Hepatocyte (in vitro differentiated cells): ENCODE data around the gene DDX20. TPM values are rescaled to one million over a fixed set of nuclear protein-coding genes. Genes with fewer than 3 reads are reported as not detected.

ENCODE experiments used
- DNase-seq: peaks from one replicate; pipeline ENCODE4 v3.0.0-alpha.2; 2016; ENCODE audit warnings: low spot score
- H2AFZ ChIP-seq: fragments of 200-600 bp; sonication (generic); 2 replicates; pipeline ENCODE4 v1.6.0; 2016; ENCODE audit warnings: antibody characterized with exemption, mild to moderate bottlenecking
- H3K27ac ChIP-seq: fragments of 200-600 bp; sonication (generic); 2 replicates; pipeline ENCODE4 v1.5.1; 2016; ENCODE audit warnings: mild to moderate bottlenecking
- H3K27me3 ChIP-seq: fragments of 200-600 bp; sonication (generic); 2 replicates; pipeline ENCODE4 v1.6.1; 2016
- H3K36me3 ChIP-seq: fragments of 200-600 bp; sonication (generic); replicated peaks from 2 replicates; pipeline ENCODE4 v1.5.1; 2016; ENCODE audit warnings: low read depth; ENCODE audit not compliant: insufficient read depth
- H3K4me1 ChIP-seq: fragments of 200-600 bp; sonication (generic); 2 replicates; pipeline ENCODE4 v1.5.1; 2016; ENCODE audit warnings: mild to moderate bottlenecking, moderate library complexity; ENCODE audit not compliant: insufficient read depth
- H3K4me2 ChIP-seq: fragments of 200-600 bp; sonication (generic); 2 replicates; pipeline ENCODE4 v1.6.0; 2016
- H3K4me3 ChIP-seq: fragments of 200-600 bp; sonication (generic); 2 replicates; pipeline ENCODE4 v1.5.1; 2016; ENCODE audit warnings: mild to moderate bottlenecking
- H3K79me2 ChIP-seq: fragments of 200-600 bp; sonication (generic); 2 replicates; pipeline ENCODE4 v1.6.0; 2017; ENCODE audit warnings: mild to moderate bottlenecking
- H3K9me2 ChIP-seq: fragments of 200-600 bp; sonication (generic); replicated peaks from 2 replicates; pipeline ENCODE4 v1.6.0; 2017; ENCODE audit warnings: mild to moderate bottlenecking; ENCODE audit not compliant: insufficient read depth
- H3K9me3 ChIP-seq: fragments of 200-600 bp; sonication (generic); 2 replicates; pipeline ENCODE4 v1.5.1; 2016; ENCODE audit warnings: low read depth, mild to moderate bottlenecking
- H4K20me1 ChIP-seq: fragments of 200-600 bp; sonication (generic); 2 replicates; pipeline ENCODE4 v1.6.0; 2016; ENCODE audit warnings: mild to moderate bottlenecking; ENCODE audit not compliant: insufficient read depth, poor library complexity, severe bottlenecking
- EZH2 ChIP-seq: fragments of 200-600 bp; sonication (generic); IDR thresholded peaks from 2 replicates; pipeline ENCODE4 v1.6.1; 2016; ENCODE audit warnings: antibody characterized with exemption, mild to moderate bottlenecking, borderline replicate concordance
- EZH2phosphoT487 ChIP-seq: fragments of 200-600 bp; sonication (generic); IDR thresholded peaks from one replicate; pipeline ENCODE4 v1.6.1; 2018; ENCODE audit warnings: antibody characterized with exemption, mild to moderate bottlenecking, low read depth, moderate library complexity; ENCODE audit not compliant: unreplicated experiment, severe bottlenecking
- WGBS: methylation state at CpG from one replicate; pipeline ENCODE4 v1.1.6; 2016; ENCODE audit warnings: low lambda C conversion rate; ENCODE audit errors: missing lambda C conversion rate; 5-methylcytosine and 5-hydroxymethylcytosine counted together
- polyA plus RNA-seq: library from polyadenylated mRNA; unstranded; fragments of >200 nt; fragmentation: Nextera tagmentation; extraction: Ambion mirVana; gene quantifications from 2 replicates; pipeline ENCODE4 v1.2.1, GENCODE V29; 2016
- total RNA-seq: library from RNA; depleted of rRNA; stranded (reverse); fragments of >200 nt; gene quantifications from 2 replicates; pipeline ENCODE4 v1.2.3, GENCODE V29; 2014
- TF ChIP-seq, protein P1 (sequence below): fragments of 200-600 bp; sonication (generic); IDR thresholded peaks from 2 replicates; pipeline ENCODE4 v1.5.1; 2016; ENCODE audit warnings: antibody characterized with exemption, mild to moderate bottlenecking; ENCODE audit not compliant: poor library complexity

The DDX20 gene
- total and polyA plus RNA-seq, 2 experiments from 2014 or later = 6.7 to 19.4 TPM

DNA sequence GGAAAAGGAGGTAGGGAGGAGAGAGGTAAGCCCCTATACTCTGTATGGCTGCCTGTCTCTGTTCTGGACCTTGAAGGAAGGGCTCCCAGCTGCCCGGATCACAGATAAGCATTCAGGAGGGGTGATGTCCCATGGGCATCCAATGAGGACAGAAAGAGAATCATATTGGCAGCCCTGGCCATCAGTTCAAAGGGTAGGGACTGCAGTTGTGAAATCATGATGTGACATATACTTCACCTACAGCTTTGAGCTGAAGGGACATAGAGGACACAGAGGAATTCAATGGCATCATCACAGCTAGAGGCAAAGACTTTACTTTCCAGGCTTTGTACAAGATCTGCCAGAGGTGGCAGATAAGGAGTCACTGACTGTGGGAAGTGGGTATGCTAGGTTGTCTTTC lies 21.6 kb downstream of the DDX20 start:
- no peak overlapping the region for H3K4me2 ChIP-seq
- no peaks in the 10 kb centered on the region for H3K9me2 ChIP-seq
- no peak overlapping the region for H2AFZ ChIP-seq
- no peak overlapping the region for H3K27ac ChIP-seq
- 93% methylated on average over 1 of the region's 1 CpG for WGBS
- no peak for DNase-seq
- no peak for TF ChIP-seq EZH2phosphoT487
- no peak for TF ChIP-seq EZH2
- TF ChIP-seq, protein P1, sequence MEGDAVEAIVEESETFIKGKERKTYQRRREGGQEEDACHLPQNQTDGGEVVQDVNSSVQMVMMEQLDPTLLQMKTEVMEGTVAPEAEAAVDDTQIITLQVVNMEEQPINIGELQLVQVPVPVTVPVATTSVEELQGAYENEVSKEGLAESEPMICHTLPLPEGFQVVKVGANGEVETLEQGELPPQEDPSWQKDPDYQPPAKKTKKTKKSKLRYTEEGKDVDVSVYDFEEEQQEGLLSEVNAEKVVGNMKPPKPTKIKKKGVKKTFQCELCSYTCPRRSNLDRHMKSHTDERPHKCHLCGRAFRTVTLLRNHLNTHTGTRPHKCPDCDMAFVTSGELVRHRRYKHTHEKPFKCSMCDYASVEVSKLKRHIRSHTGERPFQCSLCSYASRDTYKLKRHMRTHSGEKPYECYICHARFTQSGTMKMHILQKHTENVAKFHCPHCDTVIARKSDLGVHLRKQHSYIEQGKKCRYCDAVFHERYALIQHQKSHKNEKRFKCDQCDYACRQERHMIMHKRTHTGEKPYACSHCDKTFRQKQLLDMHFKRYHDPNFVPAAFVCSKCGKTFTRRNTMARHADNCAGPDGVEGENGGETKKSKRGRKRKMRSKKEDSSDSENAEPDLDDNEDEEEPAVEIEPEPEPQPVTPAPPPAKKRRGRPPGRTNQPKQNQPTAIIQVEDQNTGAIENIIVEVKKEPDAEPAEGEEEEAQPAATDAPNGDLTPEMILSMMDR = no peak
- no peaks in the 10 kb centered on the region for H4K20me1 ChIP-seq
- no peaks in the 10 kb centered on the region for H3K36me3 ChIP-seq
- no peaks in the 10 kb centered on the region for H3K9me3 ChIP-seq
- no peaks in the 10 kb centered on the region for H3K79me2 ChIP-seq
- no peaks in the 10 kb centered on the region for H3K4me1 ChIP-seq
- H3K4me3 ChIP-seq = no peak overlapping the region
- no peaks in the 10 kb centered on the region for H3K27me3 ChIP-seq

DNA sequence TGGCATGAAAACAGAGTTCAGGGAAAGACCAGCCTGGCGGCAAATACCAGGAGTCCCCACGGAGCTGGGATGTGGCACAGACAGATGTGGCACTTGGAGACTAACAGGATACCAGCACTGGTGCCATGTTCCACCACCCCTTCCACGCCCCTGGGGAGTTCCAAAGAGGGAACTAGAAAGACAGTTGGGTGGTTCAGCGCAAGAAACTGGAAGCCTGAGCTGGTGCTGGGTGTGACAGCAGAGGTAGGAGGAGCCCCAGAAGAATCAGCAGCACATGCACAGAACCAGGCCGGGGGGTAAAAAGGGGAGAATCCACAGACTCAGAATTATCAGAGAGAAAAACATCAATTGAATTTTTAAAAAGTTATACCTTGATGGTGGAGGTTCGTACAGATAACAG lies 22.4 kb downstream of the DDX20 start:
- no peaks in the 10 kb centered on the region for H3K9me3 ChIP-seq
- WGBS = 86% methylated on average over 6 of the region's 6 CpGs
- H3K79me2 ChIP-seq = no peaks in the 10 kb centered on the region
- no peaks in the 10 kb centered on the region for H3K36me3 ChIP-seq
- H3K4me3 ChIP-seq = no peak overlapping the region
- TF ChIP-seq, protein P1 = no peak
- TF ChIP-seq EZH2phosphoT487 = no peak
- no peak for TF ChIP-seq EZH2
- H4K20me1 ChIP-seq = no peaks in the 10 kb centered on the region
- H3K4me1 ChIP-seq = no peaks in the 10 kb centered on the region
- no peaks in the 10 kb centered on the region for H3K27me3 ChIP-seq
- no peak for DNase-seq
- no peak overlapping the region for H2AFZ ChIP-seq
- H3K4me2 ChIP-seq = no peak overlapping the region
- no peaks in the 10 kb centered on the region for H3K9me2 ChIP-seq
- H3K27ac ChIP-seq = no peak overlapping the region

DNA sequence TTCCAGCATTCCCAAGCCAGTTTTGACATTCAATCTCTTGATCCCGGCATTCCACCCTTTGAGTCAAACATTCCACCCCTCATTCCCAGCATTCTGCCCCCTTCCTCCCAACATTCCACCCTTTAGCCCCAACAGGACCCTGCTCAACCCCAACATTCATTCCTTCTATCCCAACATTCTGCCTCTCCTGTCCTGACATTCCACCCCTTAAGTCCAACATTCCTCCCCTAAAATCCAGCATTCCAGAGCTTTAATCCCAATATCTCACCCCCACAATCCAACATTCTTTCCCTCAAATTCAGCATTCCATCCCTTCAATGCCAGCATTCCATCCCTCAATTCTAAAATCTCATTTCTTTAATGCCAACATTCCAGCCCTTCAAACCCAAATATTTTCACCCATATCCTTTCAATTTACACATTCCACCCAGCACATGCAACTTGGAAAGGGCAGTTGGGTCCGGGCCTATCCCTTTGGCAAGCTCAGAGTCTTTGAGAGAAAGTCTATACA lies 22.9 kb downstream of the DDX20 start:
- Histone ChIP-seq H3K79me2 (no peaks in the 10 kb centered on the region), H3K36me3 (no peaks in the 10 kb centered on the region), H3K9me2 (no peaks in the 10 kb centered on the region), H4K20me1 (no peaks in the 10 kb centered on the region), H3K9me3 (no peaks in the 10 kb centered on the region), H3K4me2 (no peak overlapping the region), H3K27ac (no peak overlapping the region), H3K4me3 (no peak overlapping the region), H3K27me3 (no peaks in the 10 kb centered on the region), H3K4me1 (no peaks in the 10 kb centered on the region), H2AFZ (no peak overlapping the region)
- WGBS = 80% methylated on average over 2 of the region's 2 CpGs
- no peak for DNase-seq
- TF ChIP-seq EZH2phosphoT487 (no peak), EZH2 (no peak)
- TF ChIP-seq, protein P1 = no peak

DNA sequence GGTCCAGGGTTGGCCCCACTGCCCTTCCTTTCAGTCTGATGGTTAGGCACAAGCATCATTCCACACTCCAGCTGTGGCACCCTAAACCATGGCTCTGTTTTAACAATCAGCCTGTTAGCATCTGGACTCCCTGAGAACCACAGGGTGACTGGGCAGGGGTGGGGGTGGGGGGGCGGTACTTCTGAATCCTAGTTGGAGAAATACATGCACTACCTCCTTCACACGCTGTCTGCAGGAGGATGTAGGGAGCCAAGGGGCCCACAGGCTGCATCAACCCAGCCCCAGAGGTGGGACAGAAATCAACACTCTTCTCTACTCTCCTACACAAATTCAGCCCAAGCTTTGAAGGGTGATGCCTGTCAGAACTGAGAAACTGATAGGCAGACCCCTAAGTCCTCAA lies 23.8 kb downstream of the DDX20 start:
- H3K4me3 ChIP-seq = no peak overlapping the region
- no peaks in the 10 kb centered on the region for H4K20me1 ChIP-seq
- H3K9me2 ChIP-seq = no peaks in the 10 kb centered on the region
- H3K4me1 ChIP-seq = no peaks in the 10 kb centered on the region
- no peaks in the 10 kb centered on the region for H3K36me3 ChIP-seq
- H3K27me3 ChIP-seq = peaks cover 1% of the 10 kb centered on the region
- TF ChIP-seq EZH2 (no peak), EZH2phosphoT487 (no peak)
- TF ChIP-seq, protein P1 = no peak
- no peaks in the 10 kb centered on the region for H3K9me3 ChIP-seq
- H2AFZ ChIP-seq = no peak overlapping the region
- H3K4me2 ChIP-seq = no peak overlapping the region
- 81% methylated on average over 2 of the region's 2 CpGs for WGBS
- H3K79me2 ChIP-seq = no peaks in the 10 kb centered on the region
- no peak for DNase-seq
- no peak overlapping the region for H3K27ac ChIP-seq
